ENCODE data around the gene PIEZO2. TPM values are rescaled to one million over a fixed set of nuclear protein-coding genes. Genes with fewer than 3 reads are reported as not detected.

The PIEZO2 gene
- total RNA-seq, 1 experiment from 2014 or later = 10.7 TPM

GRCh38 chr18:10860928-10861327, 288.4 kb downstream of the PIEZO2 start (continued):
- TF ChIP-seq ARID4B (CRISPR knock-in tag; IDR thresholded peaks at IDR 0.05; ENCODE audit: borderline replicate concordance) (no peak), HMGXB4 (CRISPR knock-in tag; IDR thresholded peaks at IDR 0.05) (no peak), USF2 (CRISPR knock-in tag; IDR thresholded peaks at IDR 0.05) (no peak), ZMAT4 (CRISPR knock-in tag; IDR thresholded peaks at IDR 0.05) (no peak), CTCF (IDR thresholded peaks at IDR 0.05) (no peak)
- TF ChIP-seq, protein P1, sequence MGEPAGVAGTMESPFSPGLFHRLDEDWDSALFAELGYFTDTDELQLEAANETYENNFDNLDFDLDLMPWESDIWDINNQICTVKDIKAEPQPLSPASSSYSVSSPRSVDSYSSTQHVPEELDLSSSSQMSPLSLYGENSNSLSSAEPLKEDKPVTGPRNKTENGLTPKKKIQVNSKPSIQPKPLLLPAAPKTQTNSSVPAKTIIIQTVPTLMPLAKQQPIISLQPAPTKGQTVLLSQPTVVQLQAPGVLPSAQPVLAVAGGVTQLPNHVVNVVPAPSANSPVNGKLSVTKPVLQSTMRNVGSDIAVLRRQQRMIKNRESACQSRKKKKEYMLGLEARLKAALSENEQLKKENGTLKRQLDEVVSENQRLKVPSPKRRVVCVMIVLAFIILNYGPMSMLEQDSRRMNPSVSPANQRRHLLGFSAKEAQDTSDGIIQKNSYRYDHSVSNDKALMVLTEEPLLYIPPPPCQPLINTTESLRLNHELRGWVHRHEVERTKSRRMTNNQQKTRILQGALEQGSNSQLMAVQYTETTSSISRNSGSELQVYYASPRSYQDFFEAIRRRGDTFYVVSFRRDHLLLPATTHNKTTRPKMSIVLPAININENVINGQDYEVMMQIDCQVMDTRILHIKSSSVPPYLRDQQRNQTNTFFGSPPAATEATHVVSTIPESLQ (CRISPR knock-in tag; IDR thresholded peaks at IDR 0.05) = no peak
- TF ChIP-seq, protein P2, sequence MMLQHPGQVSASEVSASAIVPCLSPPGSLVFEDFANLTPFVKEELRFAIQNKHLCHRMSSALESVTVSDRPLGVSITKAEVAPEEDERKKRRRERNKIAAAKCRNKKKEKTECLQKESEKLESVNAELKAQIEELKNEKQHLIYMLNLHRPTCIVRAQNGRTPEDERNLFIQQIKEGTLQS (CRISPR knock-in tag; conservative IDR thresholded peaks at IDR 0.05) = no peak

GRCh38 chr18:10860382-10860781, 289.0 kb downstream of the PIEZO2 start:
- H3K4me3 Mint-ChIP-seq = no peak overlapping the region
- POLR2A ChIA-PET = no interaction called here
- H3K9me3 Mint-ChIP-seq = peaks cover 19% of the 10 kb centered on the region
- ATAC-seq = no peak
- TF ChIP-seq MXD4 (CRISPR knock-in tag; IDR thresholded peaks at IDR 0.05; ENCODE audit: borderline replicate concordance) (no peak), AR (CRISPR knock-in tag; IDR thresholded peaks at IDR 0.05) (no peak), ZNF532 (CRISPR knock-in tag; IDR thresholded peaks at IDR 0.05; ENCODE audit: borderline replicate concordance) (no peak), NFATC4 (CRISPR knock-in tag; IDR thresholded peaks at IDR 0.05) (no peak), NR1H2 (CRISPR knock-in tag; IDR thresholded peaks at IDR 0.05) (no peak)
- TF ChIP-seq, protein P2 (CRISPR knock-in tag; conservative IDR thresholded peaks at IDR 0.05) = no peak
- TF ChIP-seq, protein P3, sequence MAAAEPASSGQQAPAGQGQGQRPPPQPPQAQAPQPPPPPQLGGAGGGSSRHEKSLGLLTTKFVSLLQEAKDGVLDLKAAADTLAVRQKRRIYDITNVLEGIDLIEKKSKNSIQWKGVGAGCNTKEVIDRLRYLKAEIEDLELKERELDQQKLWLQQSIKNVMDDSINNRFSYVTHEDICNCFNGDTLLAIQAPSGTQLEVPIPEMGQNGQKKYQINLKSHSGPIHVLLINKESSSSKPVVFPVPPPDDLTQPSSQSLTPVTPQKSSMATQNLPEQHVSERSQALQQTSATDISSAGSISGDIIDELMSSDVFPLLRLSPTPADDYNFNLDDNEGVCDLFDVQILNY (CRISPR knock-in tag; IDR thresholded peaks at IDR 0.05) = no peak
- no peak overlapping the region for H3K27ac Mint-ChIP-seq
- CTCF ChIA-PET = interaction anchor here (0.5 kb wide), 1 partner anchor 10 kb away, joined by 3 read pairs; no protein-coding TSS in a partner anchor
- H3K4me1 Mint-ChIP-seq = peaks cover 24% of the 10 kb centered on the region
- H3K36me3 Mint-ChIP-seq = peaks cover 5% of the 10 kb centered on the region; the same call in 1 of the 2 replicates
- no peak for DNase-seq (ENCODE audit: low spot score)
- H3K27me3 Mint-ChIP-seq (ENCODE audit: low read depth) = no peaks in the 10 kb centered on the region
